HepG2 (cell line): Measurements from ENCODE around the gene MEGF11. TPM values are rescaled to one million over a fixed set of nuclear protein-coding genes. Genes with fewer than 3 reads are reported as not detected.

Experiments used
- ARNT2 ChIP-seq: sonication (generic); formaldehyde crosslinking; IDR thresholded peaks from 2 replicates; pipeline ENCODE4 v1.8.0; 2022; ENCODE audit warnings: mild to moderate bottlenecking, low read depth, missing genetic modification reagents, moderate library complexity
- ATF7-NPFF ChIP-seq: sonication (generic); formaldehyde crosslinking; IDR thresholded peaks from 2 replicates; pipeline ENCODE4 v1.8.1; 2023; ENCODE audit warnings: mild to moderate bottlenecking, low read depth, missing genetic modification reagents, moderate library complexity
- CEBPZ ChIP-seq: IDR thresholded peaks from 2 replicates; pipeline ENCODE4 v1.6.1; 2012; ENCODE audit warnings: low read length, improper control_type of control experiment
- GABPB1 ChIP-seq: IDR thresholded peaks from 2 replicates; pipeline ENCODE4 v1.6.1; 2016; ENCODE audit warnings: mild to moderate bottlenecking, missing genetic modification reagents, moderate library complexity, missing compliant biosample characterization
- KDM5B ChIP-seq: sonication (generic); formaldehyde crosslinking; IDR thresholded peaks from 2 replicates; pipeline ENCODE4 v1.4.0; 2020; ENCODE audit warnings: missing genetic modification reagents, mild to moderate bottlenecking, borderline replicate concordance
- KLF9 ChIP-seq: IDR thresholded peaks from 2 replicates; pipeline ENCODE4 v1.6.1; 2016; ENCODE audit warnings: low read depth
- MTF2 ChIP-seq: sonication (generic); formaldehyde crosslinking; IDR thresholded peaks from 2 replicates; pipeline ENCODE4 v1.5.0; 2020; ENCODE audit warnings: missing genetic modification reagents, borderline replicate concordance
- NCOA1 ChIP-seq: sonication (generic); formaldehyde crosslinking; IDR thresholded peaks from 2 replicates; pipeline ENCODE4 v1.9.0; 2021; ENCODE audit warnings: missing genetic modification reagents
- NR1H2 ChIP-seq: sonication (generic); formaldehyde crosslinking; IDR thresholded peaks from 2 replicates; pipeline ENCODE4 v1.8.1; 2022; ENCODE audit warnings: low read depth, missing genetic modification reagents, borderline replicate concordance
- NRL ChIP-seq: sonication (generic); formaldehyde crosslinking; IDR thresholded peaks from 2 replicates; pipeline ENCODE4 v1.5.0; 2020; ENCODE audit warnings: missing genetic modification reagents, mild to moderate bottlenecking, moderate library complexity, borderline replicate concordance
- PCBP1 ChIP-seq: fragments of 200-400 bp; formaldehyde crosslinking; IDR thresholded peaks from 2 replicates; pipeline ENCODE4 v1.6.1; 2017; ENCODE audit warnings: mild to moderate bottlenecking, low read depth, low read length, borderline replicate concordance
- POGZ ChIP-seq: sonication (generic); formaldehyde crosslinking; IDR thresholded peaks from 2 replicates; pipeline ENCODE4 v1.4.0; 2020; ENCODE audit warnings: mild to moderate bottlenecking, missing genetic modification reagents
- POLR2AphosphoS5 ChIP-seq: IDR thresholded peaks from 2 replicates; pipeline ENCODE4 v1.6.1; 2012; ENCODE audit warnings: low read depth, low read length
- TCF7 ChIP-seq: sonication (generic); IDR thresholded peaks from 2 replicates; pipeline ENCODE4 v1.6.1; 2016; ENCODE audit warnings: antibody characterized with exemption, low read depth
- ZC3H13 ChIP-seq: sonication (generic); formaldehyde crosslinking; IDR thresholded peaks from 2 replicates; pipeline ENCODE4 v1.8.1; 2023; ENCODE audit warnings: mild to moderate bottlenecking, missing genetic modification reagents, moderate library complexity
- ZNF230 ChIP-seq: sonication (generic); formaldehyde crosslinking; IDR thresholded peaks from 2 replicates; pipeline ENCODE4 v1.4.0; 2020; ENCODE audit warnings: mild to moderate bottlenecking, missing genetic modification reagents
- ZNF292 ChIP-seq: sonication (generic); formaldehyde crosslinking; IDR thresholded peaks from 2 replicates; pipeline ENCODE4 v1.8.1; 2022; ENCODE audit warnings: mild to moderate bottlenecking, low read depth, missing genetic modification reagents, borderline replicate concordance
- ZNF761 ChIP-seq: sonication (generic); formaldehyde crosslinking; conservative IDR thresholded peaks from 2 replicates; pipeline ENCODE4 v1.4.0; 2020; ENCODE audit warnings: mild to moderate bottlenecking, missing genetic modification reagents
- polyA plus RNA-seq, 8 experiments: library from polyadenylated mRNA; depleted of rRNA in 3 of 8; stranded (reverse) in 7 of 8; unstranded in 1 of 8; fragments of >200 nt; fragmentation: Illumina TruSeq in 4 of 8; extraction: Trizol in 4 of 8; gene quantifications; 2 replicates each; pipeline versions ENCODE4 v1.2.1 to v1.2.3, GENCODE V29; 2011 to 2016; ENCODE audit warnings: low read depth in 4 of 8, missing spikeins in 1 of 8, mixed read lengths in 1 of 8; ENCODE audit not compliant: insufficient read depth in 1 of 8
- total RNA-seq, 5 experiments: library from RNA; depleted of rRNA; stranded (reverse); fragments of >200 nt; fragmentation: Illumina TruSeq; extraction: Trizol; gene quantifications; 2 replicates each; pipeline ENCODE4 v1.2.3, GENCODE V29; 2016; ENCODE audit warnings: low read depth in 1 of 5
- TF ChIP-seq, protein P1 (sequence below): sonication (generic); formaldehyde crosslinking; IDR thresholded peaks from 2 replicates; pipeline ENCODE4 v1.4.0; 2020; ENCODE audit warnings: low read depth, mild to moderate bottlenecking, missing genetic modification reagents
- TF ChIP-seq, protein P2 (sequence below): sonication (generic); formaldehyde crosslinking; IDR thresholded peaks from 2 replicates; pipeline ENCODE4 v1.5.0; 2020; ENCODE audit warnings: mild to moderate bottlenecking, missing genetic modification reagents, borderline replicate concordance

Gene MEGF11
- total and polyA plus RNA-seq, 2 of the 13 experiments (the other 11 are each of a cell fraction or from before 2014, with no cell fraction given), result not detected

- TF ChIP-seq NRL (CRISPR knock-in tag) (peak; percentile 46; the same call in 1 of the 2 replicates), ZC3H13 (peak; percentile 88; the same call in 1 of the 2 replicates), ARNT2 (no peak), TCF7 (no peak), NCOA1 (CRISPR knock-in tag) (no peak), PCBP1 (no peak), CEBPZ (no peak), KDM5B (CRISPR knock-in tag) (0 out of 2 replicates have a peak, but pooled peaks have one; percentile 8), ATF7-NPFF (no peak), POGZ (no peak), POLR2AphosphoS5 (peak; percentile 38; the same call in 1 of the 2 replicates), MTF2 (peak; percentile 78; the same call in 1 of the 2 replicates), GABPB1 (CRISPR knock-in tag) (no peak), ZNF761 (no peak), ZNF230 (no peak), ZNF292 (CRISPR knock-in tag) (no peak), KLF9 (CRISPR knock-in tag) (no peak), NR1H2 (no peak)
- TF ChIP-seq, protein P1, sequence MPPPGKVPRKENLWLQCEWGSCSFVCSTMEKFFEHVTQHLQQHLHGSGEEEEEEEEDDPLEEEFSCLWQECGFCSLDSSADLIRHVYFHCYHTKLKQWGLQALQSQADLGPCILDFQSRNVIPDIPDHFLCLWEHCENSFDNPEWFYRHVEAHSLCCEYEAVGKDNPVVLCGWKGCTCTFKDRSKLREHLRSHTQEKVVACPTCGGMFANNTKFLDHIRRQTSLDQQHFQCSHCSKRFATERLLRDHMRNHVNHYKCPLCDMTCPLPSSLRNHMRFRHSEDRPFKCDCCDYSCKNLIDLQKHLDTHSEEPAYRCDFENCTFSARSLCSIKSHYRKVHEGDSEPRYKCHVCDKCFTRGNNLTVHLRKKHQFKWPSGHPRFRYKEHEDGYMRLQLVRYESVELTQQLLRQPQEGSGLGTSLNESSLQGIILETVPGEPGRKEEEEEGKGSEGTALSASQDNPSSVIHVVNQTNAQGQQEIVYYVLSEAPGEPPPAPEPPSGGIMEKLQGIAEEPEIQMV (CRISPR knock-in tag), result no peak
- TF ChIP-seq, protein P2, sequence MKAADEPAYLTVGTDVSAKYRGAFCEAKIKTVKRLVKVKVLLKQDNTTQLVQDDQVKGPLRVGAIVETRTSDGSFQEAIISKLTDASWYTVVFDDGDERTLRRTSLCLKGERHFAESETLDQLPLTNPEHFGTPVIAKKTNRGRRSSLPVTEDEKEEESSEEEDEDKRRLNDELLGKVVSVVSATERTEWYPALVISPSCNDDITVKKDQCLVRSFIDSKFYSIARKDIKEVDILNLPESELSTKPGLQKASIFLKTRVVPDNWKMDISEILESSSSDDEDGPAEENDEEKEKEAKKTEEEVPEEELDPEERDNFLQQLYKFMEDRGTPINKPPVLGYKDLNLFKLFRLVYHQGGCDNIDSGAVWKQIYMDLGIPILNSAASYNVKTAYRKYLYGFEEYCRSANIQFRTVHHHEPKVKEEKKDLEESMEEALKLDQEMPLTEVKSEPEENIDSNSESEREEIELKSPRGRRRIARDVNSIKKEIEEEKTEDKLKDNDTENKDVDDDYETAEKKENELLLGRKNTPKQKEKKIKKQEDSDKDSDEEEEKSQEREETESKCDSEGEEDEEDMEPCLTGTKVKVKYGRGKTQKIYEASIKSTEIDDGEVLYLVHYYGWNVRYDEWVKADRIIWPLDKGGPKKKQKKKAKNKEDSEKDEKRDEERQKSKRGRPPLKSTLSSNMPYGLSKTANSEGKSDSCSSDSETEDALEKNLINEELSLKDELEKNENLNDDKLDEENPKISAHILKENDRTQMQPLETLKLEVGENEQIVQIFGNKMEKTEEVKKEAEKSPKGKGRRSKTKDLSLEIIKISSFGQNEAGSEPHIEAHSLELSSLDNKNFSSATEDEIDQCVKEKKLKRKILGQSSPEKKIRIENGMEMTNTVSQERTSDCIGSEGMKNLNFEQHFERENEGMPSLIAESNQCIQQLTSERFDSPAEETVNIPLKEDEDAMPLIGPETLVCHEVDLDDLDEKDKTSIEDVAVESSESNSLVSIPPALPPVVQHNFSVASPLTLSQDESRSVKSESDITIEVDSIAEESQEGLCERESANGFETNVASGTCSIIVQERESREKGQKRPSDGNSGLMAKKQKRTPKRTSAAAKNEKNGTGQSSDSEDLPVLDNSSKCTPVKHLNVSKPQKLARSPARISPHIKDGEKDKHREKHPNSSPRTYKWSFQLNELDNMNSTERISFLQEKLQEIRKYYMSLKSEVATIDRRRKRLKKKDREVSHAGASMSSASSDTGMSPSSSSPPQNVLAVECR (CRISPR knock-in tag), result peak; percentile 43; the same call in 1 of the 2 replicates
Measured at GRCh38 chr15:65869954-65870871, 383.3 kb downstream of the MEGF11 start (continued).
